ENCODE results near the gene AHRR.
"Not testable (repeated sequence)": the region's sequence is repeated elsewhere in the genome, so short reads cannot be mapped to it uniquely, and the experiment has no call there.

The AHRR gene

DNA sequence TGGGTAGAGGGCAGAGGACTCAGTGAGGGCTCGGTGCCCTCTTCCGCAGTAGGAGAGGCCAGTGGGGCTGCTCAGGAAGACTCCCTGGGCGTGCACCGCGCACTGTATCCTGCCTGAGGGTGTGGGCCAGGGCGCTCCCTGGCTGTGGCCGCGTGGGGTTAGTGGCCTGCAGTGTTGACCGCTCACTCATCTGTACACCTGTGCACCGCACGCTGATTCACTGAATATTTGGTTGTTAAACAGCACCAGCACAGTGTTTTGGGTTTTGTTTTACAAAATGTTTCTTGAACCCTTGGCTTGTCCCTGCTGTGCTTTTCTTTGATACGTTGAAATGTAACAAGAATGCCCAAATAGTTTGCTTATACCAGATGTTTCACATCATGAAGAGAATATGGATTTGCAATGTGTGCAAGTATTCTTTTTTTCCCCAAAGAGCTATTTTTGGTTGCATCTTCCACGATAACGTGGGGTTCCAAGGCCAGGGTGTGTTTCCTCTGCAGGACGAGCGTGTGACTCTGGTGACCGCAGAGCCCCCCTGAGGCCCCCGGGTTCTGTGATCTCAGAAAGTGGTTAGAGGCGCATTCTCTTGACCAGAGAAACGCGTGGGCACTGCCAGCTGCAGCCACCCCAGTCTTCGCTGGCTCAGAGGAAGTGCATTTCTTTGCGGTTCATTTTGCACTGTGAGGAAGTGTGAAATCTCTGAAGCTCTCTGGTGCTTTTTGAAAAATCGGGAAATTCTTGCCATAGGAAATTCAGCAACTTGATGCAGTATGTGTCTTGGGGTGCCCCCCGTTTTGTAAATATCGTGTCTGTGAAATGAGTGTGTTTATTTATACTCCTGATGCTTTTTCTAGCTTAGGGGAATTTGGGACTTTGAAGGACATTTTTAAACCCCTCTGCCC lies 46.9 kb downstream of the AHRR start:
- no peak for DNase-seq (ENCODE audit: low spot score)

GRCh38 chr5:369151-369868 lies 47.8 kb downstream of the AHRR start:
- no peak for DNase-seq (ENCODE audit: low spot score)

DNA sequence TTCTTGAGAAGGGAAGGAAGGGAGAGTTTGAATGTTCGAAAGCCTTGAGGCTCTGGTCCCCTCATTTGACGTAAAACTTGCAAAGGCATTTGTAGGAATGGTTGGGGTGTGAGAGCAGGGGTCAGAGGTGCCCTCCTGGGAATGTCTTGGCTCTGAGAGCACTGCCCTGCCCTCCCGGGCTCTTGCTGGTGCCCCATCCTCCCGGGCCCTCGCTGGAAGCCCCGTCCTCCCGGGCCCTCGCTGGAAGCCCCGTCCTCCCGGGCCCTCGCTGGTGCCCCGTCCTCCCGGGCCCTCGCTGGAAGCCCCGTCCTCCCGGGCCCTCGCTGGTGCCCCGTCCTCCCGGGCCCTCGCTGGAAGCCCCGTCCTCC lies 48.3 kb downstream of the AHRR start:
- DNase-seq (ENCODE audit: low spot score): not testable (repeated sequence)

DNA sequence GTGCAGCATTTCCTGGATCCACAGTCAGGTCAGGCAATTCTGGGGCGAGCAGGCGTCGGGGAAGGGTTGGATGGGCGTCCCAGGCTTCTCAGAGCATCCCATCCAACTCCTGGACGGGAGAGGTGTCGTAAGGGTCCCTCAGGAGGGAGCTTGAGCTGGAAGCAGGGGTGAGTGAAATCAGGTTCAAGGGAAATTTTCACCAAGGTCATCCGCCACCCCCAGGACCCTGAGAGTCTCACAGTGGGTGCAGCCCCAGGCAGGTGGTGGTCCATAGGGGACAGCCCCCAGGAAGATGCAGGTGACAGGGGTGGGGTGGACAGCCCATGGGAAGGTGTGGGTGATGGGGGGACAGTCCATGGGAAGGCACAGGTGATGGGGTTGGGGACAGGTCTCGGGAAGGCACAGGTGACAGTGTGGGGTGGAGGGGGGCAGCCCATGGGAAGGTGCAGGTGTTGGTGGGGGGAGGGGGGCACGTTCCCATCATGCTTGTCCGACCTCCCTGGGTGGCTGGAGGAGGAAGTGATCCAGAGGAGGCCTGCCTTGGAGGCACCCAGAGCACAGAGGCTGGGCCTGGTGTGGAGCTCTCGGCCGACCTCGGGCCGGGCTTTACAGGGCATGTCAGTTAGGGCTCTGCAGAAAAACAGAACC lies 48.9 kb downstream of the AHRR start:
- no peak for DNase-seq (ENCODE audit: low spot score)

- DNase-seq (ENCODE audit: low spot score): no peak
Measured at GRCh38 chr5:370959-371810, 49.7 kb downstream of the AHRR start.

GRCh38 chr5:371811-372555 lies 50.5 kb downstream of the AHRR start:
- DNase-seq (ENCODE audit: low spot score): no peak

DNA sequence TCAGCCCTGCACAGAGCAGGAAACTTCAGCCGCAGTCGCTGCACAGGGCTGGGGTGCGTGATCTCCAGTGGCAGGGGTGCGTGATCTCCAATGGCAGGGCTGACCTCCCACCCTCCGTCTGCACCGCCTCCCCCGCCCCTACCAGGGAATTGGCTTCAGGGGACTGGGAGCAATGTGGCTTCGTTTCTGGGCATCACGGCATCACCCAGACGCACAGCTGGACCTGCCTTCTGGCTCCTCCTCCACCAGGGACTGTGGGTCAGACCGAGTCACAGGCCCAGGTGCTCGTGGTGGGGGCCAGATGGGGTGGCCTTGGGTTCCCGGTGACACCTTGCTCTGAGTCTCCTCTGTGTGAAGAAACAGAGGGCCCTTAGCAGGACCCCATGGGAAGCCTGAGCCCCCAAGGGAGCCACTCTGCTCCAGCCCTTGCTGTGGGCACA lies 51.1 kb downstream of the AHRR start:
- DNase-seq (ENCODE audit: low spot score): no peak

GRCh38 chr5:372996-373709 lies 51.6 kb downstream of the AHRR start:
- no peak for DNase-seq (ENCODE audit: low spot score)

DNA sequence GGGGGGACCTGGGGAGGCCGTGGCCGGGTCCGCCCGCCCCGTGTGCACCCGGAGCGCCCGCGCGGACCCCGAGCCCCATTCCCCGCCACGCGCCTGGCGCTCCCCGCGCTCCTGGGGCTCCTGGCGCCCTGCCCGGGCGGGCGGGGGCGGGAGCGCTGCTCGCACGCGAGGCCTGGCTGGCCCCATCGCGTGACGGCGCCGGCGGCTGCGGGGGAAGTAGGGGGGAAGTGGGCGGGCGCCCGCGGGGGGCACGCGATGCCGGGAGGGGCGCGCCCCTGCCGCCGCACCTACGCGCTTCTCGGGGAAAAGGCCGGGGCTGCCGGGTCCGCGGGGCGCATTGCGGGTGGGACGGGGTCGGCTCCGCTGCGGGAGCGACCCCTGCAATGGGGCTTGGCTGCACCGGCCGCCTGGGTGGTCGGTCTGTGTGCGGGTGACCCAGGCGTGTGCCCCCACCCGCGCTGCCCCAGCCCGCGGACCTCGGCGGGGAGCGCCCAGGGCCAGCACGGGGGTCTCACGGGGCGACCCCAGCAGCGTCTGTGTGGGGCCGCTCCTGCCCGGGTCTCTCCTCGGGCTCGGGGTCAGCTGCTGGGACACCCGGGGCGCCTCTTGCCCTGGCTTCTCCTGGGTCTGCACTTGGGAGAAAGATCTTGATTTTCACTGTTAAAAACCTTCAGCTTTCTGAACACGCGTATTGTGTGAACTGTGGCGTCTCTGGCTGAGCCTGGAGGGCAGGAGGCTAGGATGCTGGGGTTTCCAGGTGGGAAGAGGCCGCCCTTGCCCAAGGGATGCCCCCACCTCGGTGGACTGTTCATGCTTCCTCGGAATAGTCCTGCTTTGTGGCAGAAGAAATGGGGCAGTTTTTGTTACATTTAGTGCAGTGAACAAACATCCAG lies 52.4 kb downstream of the AHRR start:
- peak; percentile 40 for DNase-seq (ENCODE audit: low spot score)

DNA sequence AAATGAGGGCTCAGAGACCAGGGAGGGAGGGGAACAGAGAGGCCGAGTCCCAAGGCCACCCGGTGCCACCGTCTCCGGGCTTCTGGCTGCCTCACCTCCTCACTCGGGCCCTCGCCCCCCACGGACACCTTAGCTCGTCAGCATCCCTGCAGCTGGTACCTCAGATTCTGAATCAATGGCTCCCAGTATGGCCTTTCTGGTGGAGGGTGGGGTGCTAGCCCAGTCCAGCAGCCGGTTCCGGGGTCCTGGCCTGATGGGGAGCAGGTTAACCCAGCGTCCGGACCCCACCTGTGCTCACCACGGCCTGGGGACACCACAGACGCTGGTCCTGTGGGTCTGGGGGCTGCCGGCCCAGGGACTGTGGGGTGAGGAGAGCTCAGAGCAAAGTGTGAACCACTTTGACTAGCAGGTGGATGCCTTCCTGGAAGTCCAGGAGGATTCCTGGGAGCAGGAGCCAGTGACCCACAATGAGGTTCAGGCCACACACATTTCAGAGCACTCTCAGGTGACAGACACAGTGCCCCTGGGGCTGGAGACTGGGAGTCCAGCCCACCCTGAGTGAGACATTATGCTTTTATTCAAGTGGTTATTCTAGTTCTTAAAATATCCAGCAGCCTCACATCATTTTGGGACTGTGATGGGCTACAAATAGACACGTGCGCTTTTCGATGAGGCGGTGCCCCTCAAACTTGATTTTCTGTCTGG lies 53.3 kb downstream of the AHRR start:
- no peak for DNase-seq (ENCODE audit: low spot score)

- DNase-seq (ENCODE audit: low spot score): no peak
Measured at GRCh38 chr5:375336-375920, 53.9 kb downstream of the AHRR start.

GRCh38 chr5:375921-376798 lies 54.6 kb downstream of the AHRR start:
- DNase-seq (ENCODE audit: low spot score): no peak

DNA sequence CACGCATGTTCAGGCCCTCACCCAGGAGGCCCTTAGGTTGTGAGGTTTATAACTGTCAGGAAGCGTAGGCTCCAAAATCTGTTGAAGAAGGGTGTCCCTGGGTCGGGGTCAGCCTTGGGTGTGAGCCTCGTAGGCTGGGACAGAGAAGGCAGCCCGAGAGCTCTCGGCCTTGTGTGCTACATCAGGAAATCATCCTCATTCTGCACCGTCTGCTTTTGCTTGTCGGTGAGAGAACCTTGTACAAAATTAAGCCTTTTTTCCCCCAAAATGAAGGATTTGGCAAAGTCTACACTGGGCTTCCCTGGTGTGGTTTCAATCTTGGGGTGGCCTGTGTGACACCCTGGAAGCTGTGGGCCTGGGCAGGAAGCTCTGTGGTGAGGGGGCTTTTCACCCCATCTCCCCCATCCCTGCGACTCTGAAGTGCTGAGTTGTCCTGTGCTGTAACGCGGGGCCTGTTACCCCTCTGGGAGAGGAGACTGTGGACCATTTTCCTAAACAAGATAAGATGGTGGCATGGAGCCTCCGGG lies 55.3 kb downstream of the AHRR start:
- DNase-seq (ENCODE audit: low spot score): no peak

- DNase-seq (ENCODE audit: low spot score): no peak
Measured at GRCh38 chr5:377326-377981, 55.9 kb downstream of the AHRR start.

DNA sequence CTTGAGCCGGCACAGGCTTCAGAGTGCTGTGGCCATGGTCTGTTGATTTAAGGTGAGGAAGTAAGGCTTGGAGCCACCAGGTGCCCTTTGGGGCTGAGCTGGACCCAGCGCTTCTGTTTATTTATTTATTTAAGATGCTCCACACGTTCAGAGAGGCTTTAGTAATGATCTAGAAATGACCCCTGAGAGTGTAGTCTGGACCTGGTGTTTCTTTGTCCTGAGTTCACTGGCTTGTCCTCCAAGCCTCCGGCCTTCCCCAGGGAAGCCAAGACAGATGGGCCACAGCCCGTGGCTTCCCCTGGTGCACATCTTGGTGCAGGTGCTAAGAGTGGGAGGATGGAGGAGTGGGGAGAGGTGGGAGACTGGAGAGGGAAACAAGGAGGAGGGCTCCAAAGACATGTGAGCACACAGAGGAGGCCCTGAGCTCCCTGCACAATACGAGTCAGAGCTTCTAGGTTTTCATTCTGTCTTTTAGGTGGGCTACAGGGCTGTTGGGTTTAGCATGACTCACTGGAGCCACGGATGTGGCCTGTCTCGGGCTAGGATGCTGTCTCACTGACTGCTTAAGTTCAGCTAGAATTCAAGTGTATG lies 56.9 kb downstream of the AHRR start:
- no peak for DNase-seq (ENCODE audit: low spot score)
